Cardiac muscle cell (in vitro differentiated cells and primary cell): ENCODE measurements around the gene C13orf42. TPM values are rescaled to one million over a fixed set of nuclear protein-coding genes. Genes with fewer than 3 reads are reported as not detected.

ENCODE experiments used
- DNase-seq, 2 donors: peaks; one replicate each; pipeline versions ENCODE4 v3.0.0 to v3.0.0-alpha.2; 2010 to 2017; ENCODE audit warnings: low read depth in 1 of 2, low spot score in 1 of 2
- H3K27ac ChIP-seq: fragments of 200-600 bp; sonication (generic); 2 replicates; pipeline ENCODE4 v1.5.1; 2016
- H3K27me3 ChIP-seq: fragments of 200-600 bp; sonication (generic); 2 replicates; pipeline ENCODE4 v1.6.0; 2016; ENCODE audit warnings: control low read depth
- H3K36me3 ChIP-seq: fragments of 200-600 bp; sonication (generic); 2 replicates; pipeline ENCODE4 v1.5.1; 2016; ENCODE audit warnings: control low read depth
- H3K4me1 ChIP-seq: fragments of 200-600 bp; sonication (generic); 2 replicates; pipeline ENCODE4 v1.8.1; 2017; ENCODE audit warnings: low read depth, mild to moderate bottlenecking, mixed run types
- H3K4me3 ChIP-seq: fragments of 200-600 bp; sonication (generic); 2 replicates; pipeline ENCODE4 v1.5.1; 2016; ENCODE audit warnings: mild to moderate bottlenecking
- H3K9me3 ChIP-seq: fragments of 200-600 bp; sonication (generic); 2 replicates; pipeline ENCODE4 v1.5.1; 2017; ENCODE audit warnings: low read depth, mild to moderate bottlenecking, control low read depth
- CTCF ChIP-seq: IDR thresholded peaks from 2 replicates; pipeline ENCODE4 v1.5.1; 2012; ENCODE audit warnings: low read depth, mild to moderate bottlenecking, low read length
- polyA plus RNA-seq: library from polyadenylated mRNA; unstranded; fragments of >200 nt; fragmentation: Nextera tagmentation; extraction: Ambion mirVana; gene quantifications from 2 replicates; pipeline ENCODE4 v1.2.1, GENCODE V29; 2016
- total RNA-seq: library from RNA; depleted of rRNA; stranded (reverse); fragments of >200 nt; gene quantifications from 2 replicates; pipeline ENCODE4 v1.2.3, GENCODE V29; 2016

Gene C13orf42
- total and polyA plus RNA-seq, 2 experiments from 2014 or later, result not detected

GRCh38 chr13:51047434-51048165, 63.5 kb downstream of the C13orf42 start:
- H3K4me1 ChIP-seq, result no peaks in the 10 kb centered on the region
- no peak overlapping the region for H3K4me3 ChIP-seq
- no peak for TF ChIP-seq CTCF
- no peaks in the 10 kb centered on the region for H3K36me3 ChIP-seq
- no peaks in the 10 kb centered on the region for H3K27me3 ChIP-seq
- DNase-seq, result no peak
- H3K9me3 ChIP-seq, result no peaks in the 10 kb centered on the region
- H3K27ac ChIP-seq, result no peak overlapping the region

GRCh38 chr13:51045451-51045850, 65.6 kb downstream of the C13orf42 start:
- no peaks in the 10 kb centered on the region for H3K4me1 ChIP-seq
- H3K36me3 ChIP-seq, result no peaks in the 10 kb centered on the region
- no peaks in the 10 kb centered on the region for H3K27me3 ChIP-seq
- no peak overlapping the region for H3K4me3 ChIP-seq
- no peaks in the 10 kb centered on the region for H3K9me3 ChIP-seq
- TF ChIP-seq CTCF, result no peak
- DNase-seq, result no peak
- no peak overlapping the region for H3K27ac ChIP-seq

GRCh38 chr13:51044023-51044665, 66.9 kb downstream of the C13orf42 start:
- no peak for TF ChIP-seq CTCF
- H3K27ac ChIP-seq, result no peak overlapping the region
- H3K9me3 ChIP-seq, result no peaks in the 10 kb centered on the region
- no peaks in the 10 kb centered on the region for H3K27me3 ChIP-seq
- H3K4me3 ChIP-seq, result no peak overlapping the region
- DNase-seq, result no peak
- H3K36me3 ChIP-seq, result no peaks in the 10 kb centered on the region
- H3K4me1 ChIP-seq, result no peaks in the 10 kb centered on the region

- no peak for TF ChIP-seq CTCF
- Histone ChIP-seq H3K4me1 (no peaks in the 10 kb centered on the region), H3K27ac (no peak overlapping the region), H3K4me3 (no peak overlapping the region), H3K36me3 (no peaks in the 10 kb centered on the region), H3K9me3 (no peaks in the 10 kb centered on the region), H3K27me3 (no peaks in the 10 kb centered on the region)
- no peak for DNase-seq
Observed at GRCh38 chr13:51043310-51043709, 67.8 kb downstream of the C13orf42 start.

GRCh38 chr13:51041710-51042109, 69.4 kb downstream of the C13orf42 start:
- Histone ChIP-seq H3K27ac (no peak overlapping the region), H3K9me3 (no peaks in the 10 kb centered on the region), H3K4me3 (no peak overlapping the region), H3K36me3 (no peaks in the 10 kb centered on the region), H3K27me3 (no peaks in the 10 kb centered on the region), H3K4me1 (no peaks in the 10 kb centered on the region)
- no peak for TF ChIP-seq CTCF
- DNase-seq, result no peak
